ENCODE data around the gene MAP2K3. TPM values are rescaled to one million over a fixed set of nuclear protein-coding genes. Genes with fewer than 3 reads are reported as not detected.

The MAP2K3 gene
- total RNA-seq, 1 experiment from 2014 or later, result 39.7 TPM

- no peak for DNase-seq (ENCODE audit: low spot score)
- Mint-ChIP-seq H3K27me3 (ENCODE audit: low read depth) (peaks cover 76% of the 10 kb centered on the region), H3K36me3 (no peaks in the 10 kb centered on the region), H3K4me1 (peaks cover 9% of the 10 kb centered on the region), H3K9me3 (no peaks in the 10 kb centered on the region), H3K27ac (no peak overlapping the region), H3K4me3 (no peak overlapping the region)
- no peak for ATAC-seq
- ChIA-PET POLR2A (no interaction called here), CTCF (interaction anchor here (0.9 to 2.4 kb wide), 9 partner anchors 11 to 232 kb away, joined by 3 to 17 read pairs (median 5); partner anchors contain the start of gene KCNJ12)
- TF ChIP-seq ZNF232 (CRISPR knock-in tag; IDR thresholded peaks at IDR 0.05) (no peak), KAT7 (CRISPR knock-in tag; IDR thresholded peaks at IDR 0.05; ENCODE audit: borderline replicate concordance) (no peak), ETV6 (CRISPR knock-in tag; IDR thresholded peaks at IDR 0.05) (no peak), ZNF416 (CRISPR knock-in tag; IDR thresholded peaks at IDR 0.05) (no peak), EMX1 (CRISPR knock-in tag; IDR thresholded peaks at IDR 0.05) (no peak)
Observed at GRCh38 chr17:21279198-21279535, 5.3 kb upstream of the MAP2K3 start.

- DNase-seq (ENCODE audit: low spot score) (no peak), ATAC-seq (no peak)
- H3K4me1 Mint-ChIP-seq, result peaks cover 9% of the 10 kb centered on the region
- no peak overlapping the region for H3K27ac Mint-ChIP-seq
- no peaks in the 10 kb centered on the region for H3K36me3 Mint-ChIP-seq
- peaks cover 73% of the 10 kb centered on the region for H3K27me3 Mint-ChIP-seq (ENCODE audit: low read depth)
- TF ChIP-seq OVOL2 (CRISPR knock-in tag; IDR thresholded peaks at IDR 0.05; ENCODE audit: borderline replicate concordance) (no peak), RELA (CRISPR knock-in tag; IDR thresholded peaks at IDR 0.05; ENCODE audit: borderline replicate concordance) (no peak), AFF4 (CRISPR knock-in tag; IDR thresholded peaks at IDR 0.05; ENCODE audit: borderline replicate concordance) (no peak), AR (CRISPR knock-in tag; IDR thresholded peaks at IDR 0.05) (no peak), ATF2 (CRISPR knock-in tag; IDR thresholded peaks at IDR 0.05; ENCODE audit: borderline replicate concordance, low read depth) (no peak), ZNF416 (CRISPR knock-in tag; IDR thresholded peaks at IDR 0.05) (no peak), USF1 (CRISPR knock-in tag; IDR thresholded peaks at IDR 0.05) (no peak), GTF2I (CRISPR knock-in tag; conservative IDR thresholded peaks at IDR 0.05) (0 out of 2 replicates have a peak, but pooled peaks have one; percentile 40), HMGXB4 (CRISPR knock-in tag; IDR thresholded peaks at IDR 0.05) (0 out of 2 replicates have a peak, but pooled peaks have one; percentile 37), MAX (CRISPR knock-in tag; IDR thresholded peaks at IDR 0.05) (no peak), ZNF281 (CRISPR knock-in tag; IDR thresholded peaks at IDR 0.05) (no peak), RORB (CRISPR knock-in tag; IDR thresholded peaks at IDR 0.05) (no peak), MXD4 (CRISPR knock-in tag; IDR thresholded peaks at IDR 0.05; ENCODE audit: borderline replicate concordance) (no peak), NR2C2 (CRISPR knock-in tag; IDR thresholded peaks at IDR 0.05) (no peak), GABPB1 (CRISPR knock-in tag; IDR thresholded peaks at IDR 0.05) (no peak), ZMAT4 (CRISPR knock-in tag; IDR thresholded peaks at IDR 0.05) (no peak)
- ChIA-PET POLR2A (no interaction called here), CTCF (interaction anchor here (0.6 to 2.4 kb wide), 18 partner anchors 10 to 236 kb away, joined by 3 to 17 read pairs (median 4); partner anchors contain the start of gene KCNJ12)
- no peaks in the 10 kb centered on the region for H3K9me3 Mint-ChIP-seq
- H3K4me3 Mint-ChIP-seq, result no peak overlapping the region
Observed at GRCh38 chr17:21279582-21279981, 4.9 kb upstream of the MAP2K3 start.

Data from WTC11 (cell line).